Liver (tissue), 9 donors: Measurements from ENCODE around the gene TXN2. TPM values are rescaled to one million over a fixed set of nuclear protein-coding genes. Genes with fewer than 3 reads are reported as not detected.
A peak's percentile ranks its signal among the peaks of the same experiment; 100 is the strongest.

ENCODE experiments used
- DNase-seq: peaks from one replicate; pipeline ENCODE4 v3.0.0-alpha.2; 2017; ENCODE audit warnings: low spot score
- H3K27ac ChIP-seq, 2 donors: one replicate each; pipeline ENCODE4 v1.7.0; 2013; ENCODE audit warnings: inconsistent platforms in 2 of 2, low read length in 2 of 2, control low read depth in 1 of 2, low read depth in 1 of 2, mild to moderate bottlenecking in 1 of 2
- H3K27me3 ChIP-seq, 4 donors: one replicate each; pipeline versions ENCODE4 v1.6.1 to v1.7.0; 2013; ENCODE audit warnings: low read length in 3 of 4, inconsistent platforms in 1 of 4, mild to moderate bottlenecking in 1 of 4, moderate library complexity in 1 of 4; ENCODE audit not compliant: control insufficient read depth in 4 of 4, insufficient read depth in 4 of 4
- H3K36me3 ChIP-seq, 4 donors: one replicate each; pipeline versions ENCODE4 v1.6.1 to v1.7.0; 2013; ENCODE audit warnings: low read length in 3 of 4, mild to moderate bottlenecking in 3 of 4, low read depth in 1 of 4, moderate library complexity in 1 of 4; ENCODE audit not compliant: control insufficient read depth in 4 of 4, insufficient read depth in 3 of 4
- H3K4me1 ChIP-seq, 4 donors: one replicate each; pipeline versions ENCODE4 v1.6.1 to v1.7.0; 2013; ENCODE audit warnings: low read length in 3 of 4, mild to moderate bottlenecking in 3 of 4, moderate library complexity in 1 of 4; ENCODE audit not compliant: control insufficient read depth in 4 of 4, insufficient read depth in 4 of 4
- H3K4me3 ChIP-seq, 3 donors: one replicate each; pipeline versions ENCODE4 v1.6.1 to v1.7.0; 2013; ENCODE audit warnings: low read length in 3 of 3, control low read depth in 1 of 3, low read depth in 1 of 3, mild to moderate bottlenecking in 1 of 3
- H3K9ac ChIP-seq, 2 donors: one replicate each; pipeline ENCODE4 v1.7.0; 2013; ENCODE audit warnings: low read length in 2 of 2, mild to moderate bottlenecking in 2 of 2, moderate library complexity in 2 of 2, control low read depth in 1 of 2, low read depth in 1 of 2
- H3K9me3 ChIP-seq, 4 donors: one replicate each; pipeline versions ENCODE4 v1.6.1 to v1.7.0; 2013; ENCODE audit warnings: low read length in 3 of 4; ENCODE audit not compliant: control insufficient read depth in 4 of 4
- ATF3 ChIP-seq: IDR thresholded peaks from 2 replicates; pipeline ENCODE4 v1.6.1; 2016; ENCODE audit warnings: antibody characterized with exemption
- CTCF ChIP-seq: fragments of 150-350 bp; IDR thresholded peaks from 2 replicates; pipeline ENCODE4 v1.5.1; 2017; ENCODE audit warnings: improper control_type of control experiment, low read depth, low read length; ENCODE audit not compliant: missing input control
- EGR1 ChIP-seq, 2 donors: IDR thresholded peaks; 2 replicates each; pipeline ENCODE4 v1.6.1; 2016 to 2018; ENCODE audit warnings: antibody characterized with exemption in 2 of 2, low read depth in 2 of 2
- FOXA1 ChIP-seq: IDR thresholded peaks from 2 replicates; pipeline ENCODE4 v1.6.1; 2016; ENCODE audit warnings: antibody characterized with exemption
- FOXA2 ChIP-seq: IDR thresholded peaks from 2 replicates; pipeline ENCODE4 v1.6.1; 2016; ENCODE audit warnings: antibody characterized with exemption
- GABPA ChIP-seq, 2 donors: IDR thresholded peaks in 1 of 2; conservative IDR thresholded peaks in 1 of 2; 2 replicates each; pipeline ENCODE4 v1.6.1; 2016; ENCODE audit warnings: antibody characterized with exemption in 2 of 2, mild to moderate bottlenecking in 1 of 2, moderate library complexity in 1 of 2
- HNF4A ChIP-seq, 2 donors: conservative IDR thresholded peaks; 2 replicates each; pipeline ENCODE4 v1.6.1; 2016; ENCODE audit warnings: antibody characterized with exemption in 2 of 2, mild to moderate bottlenecking in 2 of 2
- HNF4G ChIP-seq: IDR thresholded peaks from 2 replicates; pipeline ENCODE4 v1.6.1; 2016; ENCODE audit warnings: antibody characterized with exemption
- JUND ChIP-seq, 2 donors: IDR thresholded peaks; 2 replicates each; pipeline ENCODE4 v1.6.1; 2016; ENCODE audit warnings: antibody characterized with exemption in 2 of 2
- MAX ChIP-seq: IDR thresholded peaks from 2 replicates; pipeline ENCODE4 v1.6.1; 2016; ENCODE audit warnings: antibody characterized with exemption
- NR2F2 ChIP-seq: IDR thresholded peaks from 2 replicates; pipeline ENCODE4 v1.6.1; 2016; ENCODE audit warnings: antibody characterized with exemption
- RAD21 ChIP-seq, 2 donors: IDR thresholded peaks; 2 replicates each; pipeline ENCODE4 v1.6.1; 2016; ENCODE audit warnings: antibody characterized with exemption in 2 of 2, mild to moderate bottlenecking in 2 of 2
- REST ChIP-seq: IDR thresholded peaks from 2 replicates; pipeline ENCODE4 v1.6.1; 2016; ENCODE audit warnings: antibody characterized with exemption, mild to moderate bottlenecking
- RXRA ChIP-seq, 2 donors: IDR thresholded peaks; 2 replicates each; pipeline ENCODE4 v1.6.1; 2017 to 2018; ENCODE audit warnings: antibody characterized with exemption in 2 of 2, mild to moderate bottlenecking in 1 of 2
- SP1 ChIP-seq: IDR thresholded peaks from 2 replicates; pipeline ENCODE4 v1.6.1; 2018; ENCODE audit warnings: antibody characterized with exemption, mild to moderate bottlenecking
- TAF1 ChIP-seq: conservative IDR thresholded peaks from 2 replicates; pipeline ENCODE4 v1.6.1; 2016; ENCODE audit warnings: antibody characterized with exemption, mild to moderate bottlenecking
- YY1 ChIP-seq: IDR thresholded peaks from 2 replicates; pipeline ENCODE4 v1.6.1; 2016; ENCODE audit warnings: antibody characterized with exemption, mild to moderate bottlenecking
- WGBS: extraction: QIAGEN DNeasy Blood & Tissue Kit; methylation state at CpG from one replicate; pipeline ENCODE4 v1.1.7; 2013; 5-methylcytosine and 5-hydroxymethylcytosine counted together
- polyA plus RNA-seq, 2 donors: library from polyadenylated mRNA; stranded (reverse) in 1 of 2; unstranded in 1 of 2; fragments of 200-250 nt in 1 of 2; fragments of >200 nt in 1 of 2; fragmentation: Nextera tagmentation in 1 of 2; extraction: Ambion mirVana in 1 of 2; gene quantifications; one replicate each; pipeline versions ENCODE4 v1.2.1 to v1.2.3, GENCODE V29; 2013 to 2015
- total RNA-seq, 2 donors: library from RNA; depleted of rRNA; stranded (reverse); fragments of >200 nt; gene quantifications; one replicate each; pipeline ENCODE4 v1.2.3, GENCODE V29; 2014
- donor health status: healthy.
- donor health status: healthy.
- donor health status: healthy.
- donor health status: healthy.
- donor health status: healthy.

TXN2 gene
- total and polyA plus RNA-seq, 4 donors: 27.5 to 154 (median 73.4) TPM

- DNase-seq: no peak
- no peak for TF ChIP-seq CTCF
- TF ChIP-seq REST: no peak
- peak in 1 of 2 donors; percentile 24 for TF ChIP-seq RAD21 (IDR thresholded peaks at IDR 0.05)
- TF ChIP-seq HNF4G: no peak
- TF ChIP-seq NR2F2: no peak
- no peak for TF ChIP-seq TAF1
- TF ChIP-seq GABPA (IDR thresholded peaks at IDR 0.05 in 1 of 2, conservative IDR thresholded peaks at IDR 0.05 in 1 of 2): no peak
- TF ChIP-seq ATF3: no peak
- peak in 1 of 2 donors; percentile 18 for TF ChIP-seq HNF4A (conservative IDR thresholded peaks at IDR 0.05)
- TF ChIP-seq YY1: no peak
- TF ChIP-seq SP1: no peak
- no peak for TF ChIP-seq EGR1 (IDR thresholded peaks at IDR 0.05; ENCODE audit: low read depth in 2 of 2)
- TF ChIP-seq RXRA (IDR thresholded peaks at IDR 0.05): peak in 1 of 2 donors; percentile 33
- no peak for TF ChIP-seq MAX
- no peak for TF ChIP-seq FOXA2
- TF ChIP-seq FOXA1: no peak
- no peak for TF ChIP-seq JUND (IDR thresholded peaks at IDR 0.05)
- peak overlapping the region in 1 of 2 donors; percentile 38 for H3K27ac ChIP-seq
Observed at GRCh38 chr22:36435516-36436415, 45.7 kb downstream of the TXN2 start.

More at GRCh38 chr22:36435516-36436415, 45.7 kb downstream of the TXN2 start:
- no peak overlapping the region for H3K4me3 ChIP-seq
- H3K9ac ChIP-seq: no peak overlapping the region
- H3K9me3 ChIP-seq: no peaks in the 10 kb centered on the region
- peaks cover 2 to 32% (median 19%) of the 10 kb centered on the region in 4 donors for H3K4me1 ChIP-seq
- no peaks in the 10 kb centered on the region for H3K36me3 ChIP-seq
- WGBS: 40% methylated on average over 16 of the region's 16 CpGs
- H3K27me3 ChIP-seq: no peaks in the 10 kb centered on the region
